H9 (cell line): ENCODE data around the gene TRABD2B. TPM values are rescaled to one million over a fixed set of nuclear protein-coding genes. Genes with fewer than 3 reads are reported as not detected.

Source experiments
- DNase-seq: peaks from one replicate; pipeline ENCODE4 v3.0.0-alpha.2; 2017
- H2AFZ ChIP-seq: one replicate; pipeline ENCODE4 v1.6.1; 2013; ENCODE audit warnings: mild to moderate bottlenecking, low read length, control low read depth, moderate library complexity
- H2AK5ac ChIP-seq: 2 replicates; pipeline ENCODE4 v1.6.1; 2013; ENCODE audit warnings: low read length, control low read depth, mixed read lengths; ENCODE audit not compliant: insufficient read length
- H2BK120ac ChIP-seq: one replicate; pipeline ENCODE4 v1.6.1; 2013; ENCODE audit warnings: low read depth, mild to moderate bottlenecking, low read length, control low read depth, inconsistent platforms; ENCODE audit not compliant: poor library complexity, severe bottlenecking
- H2BK12ac ChIP-seq: 2 replicates; pipeline ENCODE4 v1.6.1; 2013; ENCODE audit warnings: low read length, control low read depth, mixed read lengths, low read depth; ENCODE audit not compliant: insufficient read length
- H2BK15ac ChIP-seq: 2 replicates; pipeline ENCODE4 v1.6.1; 2013; ENCODE audit warnings: low read depth, low read length, control low read depth
- H2BK20ac ChIP-seq: one replicate; pipeline ENCODE4 v1.6.1; 2013; ENCODE audit warnings: low read depth, mild to moderate bottlenecking, low read length, control low read depth, inconsistent platforms; ENCODE audit not compliant: poor library complexity, severe bottlenecking
- H2BK5ac ChIP-seq: 2 replicates; pipeline ENCODE4 v1.6.1; 2013; ENCODE audit warnings: low read length, control low read depth, mixed read lengths; ENCODE audit not compliant: insufficient read length
- H3K14ac ChIP-seq: 2 replicates; pipeline ENCODE4 v1.6.1; 2013; ENCODE audit warnings: low read length, control low read depth; ENCODE audit not compliant: insufficient read depth
- H3K18ac ChIP-seq: 2 replicates; pipeline ENCODE4 v1.6.1; 2013; ENCODE audit warnings: low read depth, mild to moderate bottlenecking, mixed read lengths, low read length, control low read depth; ENCODE audit not compliant: insufficient read length
- H3K23ac ChIP-seq: 2 replicates; pipeline ENCODE4 v1.6.1; 2013; ENCODE audit warnings: low read length, control low read depth, mixed read lengths, low read depth; ENCODE audit not compliant: insufficient read length
- H3K23me2 ChIP-seq: 2 replicates; pipeline ENCODE4 v1.6.1; 2013; ENCODE audit warnings: low read depth, mild to moderate bottlenecking, mixed read lengths, low read length, control low read depth; ENCODE audit not compliant: insufficient read length, poor library complexity, severe bottlenecking
- H3K27ac ChIP-seq: 2 replicates; pipeline ENCODE4 v1.5.1; 2013; ENCODE audit warnings: low read length, control low read depth, mixed read lengths, low read depth; ENCODE audit not compliant: insufficient read length
- H3K27me3 ChIP-seq: 2 replicates; pipeline ENCODE4 v1.6.1; 2013; ENCODE audit warnings: low read length, control low read depth, inconsistent platforms; ENCODE audit not compliant: insufficient read depth
- H3K4ac ChIP-seq: 2 replicates; pipeline ENCODE4 v1.6.1; 2013; ENCODE audit warnings: low read depth, mild to moderate bottlenecking, control low read depth, inconsistent platforms, low read length, moderate library complexity
- H3K4me1 ChIP-seq: 2 replicates; pipeline ENCODE4 v1.6.1; 2013; ENCODE audit warnings: low read length, control low read depth, inconsistent platforms; ENCODE audit not compliant: insufficient read depth
- H3K4me2 ChIP-seq: 2 replicates; pipeline ENCODE4 v1.6.1; 2013; ENCODE audit warnings: low read length, control low read depth, mixed read lengths; ENCODE audit not compliant: insufficient read length, insufficient read depth
- H3K56ac ChIP-seq: 2 replicates; pipeline ENCODE4 v1.6.1; 2013; ENCODE audit warnings: low read depth, mild to moderate bottlenecking, mixed read lengths, low read length, control low read depth; ENCODE audit not compliant: insufficient read length
- H3K79me1 ChIP-seq: 2 replicates; pipeline ENCODE4 v1.6.1; 2013; ENCODE audit warnings: low read depth, mild to moderate bottlenecking, moderate library complexity, low read length, control low read depth, inconsistent platforms; ENCODE audit not compliant: insufficient read depth, poor library complexity, severe bottlenecking
- H3K79me2 ChIP-seq: 2 replicates; pipeline ENCODE4 v1.6.1; 2013; ENCODE audit warnings: low read length, control low read depth, inconsistent platforms; ENCODE audit not compliant: insufficient read depth
- H3K9ac ChIP-seq: 2 replicates; pipeline ENCODE4 v1.6.1; 2013; ENCODE audit warnings: low read length, control low read depth, mixed read lengths; ENCODE audit not compliant: insufficient read length; ENCODE audit errors: extremely low read depth
- H3K9me3 ChIP-seq: one replicate; pipeline ENCODE4 v1.6.1; 2013; ENCODE audit warnings: low read depth, low read length, inconsistent platforms; ENCODE audit not compliant: control insufficient read depth
- H3T11ph ChIP-seq: one replicate; pipeline ENCODE4 v1.6.1; 2013; ENCODE audit warnings: mild to moderate bottlenecking, low read length, control low read depth, inconsistent platforms
- H4K20me1 ChIP-seq: one replicate; pipeline ENCODE4 v1.6.1; 2013; ENCODE audit not compliant: control insufficient read depth, insufficient read length, insufficient read depth
- H4K5ac ChIP-seq: 2 replicates; pipeline ENCODE4 v1.6.1; 2013; ENCODE audit warnings: low read depth, mild to moderate bottlenecking, mixed read lengths, low read length, control low read depth; ENCODE audit not compliant: insufficient read length
- H4K8ac ChIP-seq: replicated peaks from 2 replicates; pipeline ENCODE4 v1.6.1; 2013; ENCODE audit warnings: low read length, control low read depth, mixed read lengths, low read depth; ENCODE audit not compliant: insufficient read length
- H4K91ac ChIP-seq: 2 replicates; pipeline ENCODE4 v1.6.1; 2013; ENCODE audit warnings: low read depth, mild to moderate bottlenecking, moderate library complexity, mixed read lengths, low read length, control low read depth; ENCODE audit not compliant: insufficient read length
- H3K27ac Mint-ChIP-seq, 3 experiments: 2 replicates in 2 of 3; 3 replicates in 1 of 3; pipeline ENCODE4 v1.8.0; 2020 to 2021; ENCODE audit warnings: mixed read lengths in 3 of 3, mild to moderate bottlenecking in 1 of 3, moderate library complexity in 1 of 3
- H3K27me3 Mint-ChIP-seq: 2 replicates; pipeline ENCODE4 v1.8.0; 2021; ENCODE audit warnings: low read depth, mild to moderate bottlenecking, moderate library complexity, mixed read lengths
- H3K36me3 Mint-ChIP-seq, 3 experiments: 2 replicates in 2 of 3; 3 replicates in 1 of 3; pipeline ENCODE4 v1.8.0; 2020 to 2021; ENCODE audit warnings: low read depth in 3 of 3, mixed read lengths in 3 of 3; ENCODE audit not compliant: insufficient read depth in 1 of 3
- H3K4me1 Mint-ChIP-seq, 2 experiments: 2 replicates each; pipeline ENCODE4 v1.8.0; 2020; ENCODE audit warnings: mixed read lengths in 2 of 2
- H3K4me3 Mint-ChIP-seq, 2 experiments: 2 replicates in 1 of 2; 3 replicates in 1 of 2; pipeline ENCODE4 v1.8.0; 2020 to 2021; ENCODE audit warnings: mild to moderate bottlenecking in 2 of 2, mixed read lengths in 2 of 2, moderate library complexity in 1 of 2
- H3K9me3 Mint-ChIP-seq, 2 experiments: 2 replicates in 1 of 2; 3 replicates in 1 of 2; pipeline ENCODE4 v1.8.0; 2020; ENCODE audit warnings: mild to moderate bottlenecking in 2 of 2, mixed read lengths in 2 of 2, moderate library complexity in 1 of 2
- WGBS: extraction: QIAGEN DNeasy Blood & Tissue Kit; methylation state at CpG from one replicate; pipeline ENCODE4 v1.1.7; 2013; ENCODE audit warnings: missing lambda C conversion rate, low lambda C conversion rate, mixed read lengths; ENCODE audit not compliant: insufficient read length; ENCODE audit errors: extremely low coverage; 5-methylcytosine and 5-hydroxymethylcytosine counted together
- total RNA-seq: library from RNA; stranded (reverse); gene quantifications from 2 replicates; pipeline ENCODE4 v1.2.1, GENCODE V29; 2021
- TF ChIP-seq, protein P1 (sequence below): fragments of 200-600 bp; sonication (generic); conservative IDR thresholded peaks from 3 replicates; pipeline ENCODE4 v1.8.0; 2021; ENCODE audit warnings: antibody characterized with exemption, mild to moderate bottlenecking

Gene TRABD2B
- total RNA-seq, 1 experiment from 2014 or later: 2.3 TPM

DNA sequence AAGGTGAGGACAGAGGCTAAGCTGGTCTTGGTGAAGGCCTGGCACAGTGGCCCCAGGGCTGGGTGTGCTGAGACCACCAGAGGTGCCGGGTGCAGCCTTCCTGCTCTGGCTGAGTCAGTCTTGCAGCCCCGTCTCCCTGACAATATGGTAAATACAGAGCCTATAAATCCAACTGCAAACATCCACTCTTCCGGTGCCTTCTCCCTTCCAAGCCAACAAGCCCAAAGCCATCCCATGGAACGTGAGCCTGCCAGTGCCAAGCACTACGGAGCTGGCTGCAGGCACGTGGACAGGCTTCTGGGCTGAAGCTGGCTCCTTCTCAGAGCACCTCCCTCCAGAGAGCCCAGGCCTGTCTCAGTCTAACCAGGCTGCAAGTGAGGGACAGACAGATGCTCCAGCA, 70.0 kb downstream of the TRABD2B start:
- no peak overlapping the region for H4K5ac ChIP-seq
- Mint-ChIP-seq H3K9me3 (no peaks in the 10 kb centered on the region), H3K4me1 (peaks cover 14% of the 10 kb centered on the region in 2 experiments), H3K27ac (no peak overlapping the region), H3K27me3 (peaks cover 3% of the 10 kb centered on the region), H3K4me3 (no peak overlapping the region), H3K36me3 (no peaks in the 10 kb centered on the region)
- H2BK120ac ChIP-seq: no peak overlapping the region
- H3K4me2 ChIP-seq: no peak overlapping the region
- H4K20me1 ChIP-seq: no peaks in the 10 kb centered on the region
- no CpG with 5 or more reads among the region's 6 CpGs for WGBS
- no peak overlapping the region for H3K56ac ChIP-seq
- H3K4me1 ChIP-seq: no peaks in the 10 kb centered on the region
- no peak overlapping the region for H2AFZ ChIP-seq
- H2BK5ac ChIP-seq: no peak overlapping the region
- no peak overlapping the region for H2BK12ac ChIP-seq
- H4K8ac ChIP-seq: no peak overlapping the region
- H3K23me2 ChIP-seq: no peaks in the 10 kb centered on the region
- H3K27ac ChIP-seq: no peak overlapping the region
- DNase-seq: no peak
- H3K23ac ChIP-seq: no peak overlapping the region
- H3K9ac ChIP-seq: no peak overlapping the region
- H3K14ac ChIP-seq: no peak overlapping the region
- no peaks in the 10 kb centered on the region for H3K79me1 ChIP-seq
- H4K91ac ChIP-seq: no peak overlapping the region
- no peak overlapping the region for H2BK20ac ChIP-seq
- no peak overlapping the region for H2AK5ac ChIP-seq
- no peak overlapping the region for H2BK15ac ChIP-seq
- no peak overlapping the region for H3K4ac ChIP-seq
- H3K27me3 ChIP-seq: no peaks in the 10 kb centered on the region
- H3T11ph ChIP-seq: no peak overlapping the region
- no peaks in the 10 kb centered on the region for H3K9me3 ChIP-seq
- no peak overlapping the region for H3K18ac ChIP-seq
- TF ChIP-seq, protein P1, sequence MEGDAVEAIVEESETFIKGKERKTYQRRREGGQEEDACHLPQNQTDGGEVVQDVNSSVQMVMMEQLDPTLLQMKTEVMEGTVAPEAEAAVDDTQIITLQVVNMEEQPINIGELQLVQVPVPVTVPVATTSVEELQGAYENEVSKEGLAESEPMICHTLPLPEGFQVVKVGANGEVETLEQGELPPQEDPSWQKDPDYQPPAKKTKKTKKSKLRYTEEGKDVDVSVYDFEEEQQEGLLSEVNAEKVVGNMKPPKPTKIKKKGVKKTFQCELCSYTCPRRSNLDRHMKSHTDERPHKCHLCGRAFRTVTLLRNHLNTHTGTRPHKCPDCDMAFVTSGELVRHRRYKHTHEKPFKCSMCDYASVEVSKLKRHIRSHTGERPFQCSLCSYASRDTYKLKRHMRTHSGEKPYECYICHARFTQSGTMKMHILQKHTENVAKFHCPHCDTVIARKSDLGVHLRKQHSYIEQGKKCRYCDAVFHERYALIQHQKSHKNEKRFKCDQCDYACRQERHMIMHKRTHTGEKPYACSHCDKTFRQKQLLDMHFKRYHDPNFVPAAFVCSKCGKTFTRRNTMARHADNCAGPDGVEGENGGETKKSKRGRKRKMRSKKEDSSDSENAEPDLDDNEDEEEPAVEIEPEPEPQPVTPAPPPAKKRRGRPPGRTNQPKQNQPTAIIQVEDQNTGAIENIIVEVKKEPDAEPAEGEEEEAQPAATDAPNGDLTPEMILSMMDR: no peak
- no peaks in the 10 kb centered on the region for H3K79me2 ChIP-seq
